ENCODE results near the gene AMFR.

AMFR gene

GRCh38 chr16:56317998-56318826 is 107.1 kb downstream of the AMFR start:
- DNase-seq (ENCODE audit: insufficient read length, low spot score) (peak; percentile 94), FAIRE-seq (peak; percentile 81)

- FAIRE-seq, result no peak
- DNase-seq (ENCODE audit: insufficient read length, low spot score), result no peak
Measured at GRCh38 chr16:56316545-56316944, 108.8 kb downstream of the AMFR start.

- FAIRE-seq (no peak), DNase-seq (ENCODE audit: insufficient read length, low spot score) (no peak)
Measured at GRCh38 chr16:56315955-56316354, 109.4 kb downstream of the AMFR start.

DNA sequence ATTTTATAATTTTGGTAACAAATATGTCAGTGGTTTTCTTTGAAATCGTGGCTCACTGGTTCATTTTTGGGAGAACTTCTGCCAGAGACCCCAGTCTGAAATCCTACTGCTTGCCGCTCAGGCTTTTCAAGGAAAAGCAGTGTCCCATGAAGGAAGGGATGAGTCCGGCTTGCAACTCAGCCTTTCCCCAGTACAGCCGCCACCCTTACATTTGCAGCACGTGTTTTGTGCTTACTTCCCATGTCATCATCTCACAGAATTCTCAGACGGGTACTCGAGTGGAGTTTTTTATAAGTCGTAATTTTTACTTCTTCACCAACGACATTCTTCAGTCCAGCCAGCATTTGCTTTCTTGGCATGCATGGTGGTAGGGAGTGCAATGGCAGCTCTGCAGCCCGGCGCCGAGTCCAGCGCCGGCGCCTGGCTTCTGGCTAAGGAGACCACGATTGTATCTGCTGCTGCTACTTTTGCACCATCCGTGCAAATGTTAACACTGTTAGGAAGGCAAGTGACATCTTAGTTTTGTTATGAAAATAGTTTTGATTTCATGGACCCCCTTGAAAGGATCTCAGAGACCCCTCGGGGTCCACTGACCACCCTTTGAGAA is 111.0 kb downstream of the AMFR start:
- FAIRE-seq (no peak), DNase-seq (ENCODE audit: insufficient read length, low spot score) (no peak)

DNA sequence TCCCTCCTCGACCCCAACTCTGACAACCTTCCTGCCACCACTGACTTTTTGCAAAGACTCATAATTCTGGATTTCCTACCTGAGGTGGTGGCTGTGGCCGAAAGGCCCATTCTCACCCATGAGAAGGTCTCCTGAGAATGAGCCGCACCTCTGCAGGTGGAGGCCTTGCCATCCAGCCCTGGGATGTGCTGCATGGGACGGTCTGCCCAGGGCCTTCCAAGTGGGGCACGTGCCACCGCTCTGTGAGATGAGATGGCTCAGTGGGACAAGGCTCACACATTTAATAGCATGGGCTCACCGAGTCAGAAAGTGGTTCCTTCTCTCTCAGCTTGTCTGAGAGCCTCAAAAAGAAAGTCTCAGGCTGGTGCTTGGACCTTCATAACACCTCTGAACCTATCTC is 112.8 kb downstream of the AMFR start:
- FAIRE-seq (no peak), DNase-seq (ENCODE audit: insufficient read length, low spot score) (no peak)

DNA sequence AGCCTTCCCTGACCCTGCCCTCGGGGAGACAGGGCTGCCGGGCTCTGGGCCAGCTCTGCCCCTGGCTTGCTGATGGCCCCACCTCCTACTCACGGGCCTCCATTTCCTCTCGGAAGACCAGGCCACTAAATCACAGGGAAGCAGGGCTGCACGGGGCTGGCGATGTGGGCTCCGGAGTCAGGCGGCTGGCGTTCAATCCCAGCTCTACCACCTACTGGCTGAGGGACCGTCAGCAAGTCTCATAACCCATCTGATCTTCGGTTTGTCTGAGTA is 113.4 kb downstream of the AMFR start:
- FAIRE-seq, result no peak
- no peak for DNase-seq (ENCODE audit: insufficient read length, low spot score)

Data from GM19239 (cell line).